NCI-H446 treated with DMSO at 0.1 percent for 48 hours (cell line): ENCODE results near the gene OGN.
A peak's percentile ranks its signal among the peaks of the same experiment; 100 is the strongest.

ENCODE experiments used
- DNase-seq: peaks from one replicate; lab custom pipeline; 2025; lab: John Stamatoyannopoulos, UW

OGN gene

GRCh38 chr9:92402826-92403745 is 1.3 kb downstream of the OGN start:
- DNase-seq: no peak

- DNase-seq: no peak
Observed at GRCh38 chr9:92402360-92402759, 2.0 kb downstream of the OGN start.

- no peak for DNase-seq
Observed at GRCh38 chr9:92397853-92398252, 6.5 kb downstream of the OGN start.

GRCh38 chr9:92395617-92396016 is 8.8 kb downstream of the OGN start:
- DNase-seq: no peak

- peak; percentile 19 for DNase-seq
Observed at GRCh38 chr9:92393686-92394085, 10.7 kb downstream of the OGN start.

- DNase-seq: no peak
Observed at GRCh38 chr9:92392690-92393089, 11.7 kb downstream of the OGN start.

GRCh38 chr9:92385953-92386352 is 18.4 kb downstream of the OGN start:
- DNase-seq: no peak

GRCh38 chr9:92385477-92385876 is 18.9 kb downstream of the OGN start:
- no peak for DNase-seq

- no peak for DNase-seq
Observed at GRCh38 chr9:92385001-92385400, 19.4 kb downstream of the OGN start.

GRCh38 chr9:92384375-92384774 is 20.0 kb downstream of the OGN start:
- no peak for DNase-seq

GRCh38 chr9:92381775-92382174 is 22.6 kb downstream of the OGN start:
- no peak for DNase-seq

GRCh38 chr9:92380603-92381002 is 23.8 kb downstream of the OGN start:
- no peak for DNase-seq

GRCh38 chr9:92378865-92379560 is 25.4 kb downstream of the OGN start:
- no peak for DNase-seq

- no peak for DNase-seq
Observed at GRCh38 chr9:92377876-92378275, 26.5 kb downstream of the OGN start.

GRCh38 chr9:92373167-92373566 is 31.2 kb downstream of the OGN start:
- no peak for DNase-seq

GRCh38 chr9:92369075-92369474 is 35.3 kb downstream of the OGN start:
- no peak for DNase-seq

- no peak for DNase-seq
Observed at GRCh38 chr9:92360083-92360482, 44.3 kb downstream of the OGN start.

GRCh38 chr9:92359394-92359995 is 44.9 kb downstream of the OGN start:
- no peak for DNase-seq

- DNase-seq: no peak
Observed at GRCh38 chr9:92353051-92353450, 51.3 kb downstream of the OGN start.

- no peak for DNase-seq
Observed at GRCh38 chr9:92350740-92351133, 53.6 kb downstream of the OGN start.

- DNase-seq: no peak
Observed at GRCh38 chr9:92349771-92350739, 54.3 kb downstream of the OGN start.

GRCh38 chr9:92345582-92345981 is 58.8 kb downstream of the OGN start:
- DNase-seq: no peak
